H1 (cell line): ENCODE results near the gene COL26A1. TPM values are rescaled to one million over a fixed set of nuclear protein-coding genes. Genes with fewer than 3 reads are reported as not detected.

Experiments used
- CTCF ChIA-PET: fragments of 300-600 bp; sonication (Branson Sonifier 250); formaldehyde crosslinking; loops from one replicate; lab custom pipeline; 2021; ENCODE audit not compliant: partially characterized antibody; lab: Charles Lee
- POLR2A ChIA-PET: fragments of 300-600 bp; sonication (Branson Sonifier 250); formaldehyde crosslinking; loops from one replicate; lab custom pipeline; 2021; ENCODE audit warnings: inconsistent platforms; ENCODE audit not compliant: partially characterized antibody; lab: Charles Lee
- DNase-seq, 2 experiments: peaks; one replicate each; pipeline versions ENCODE4 v3.0.0 to v3.0.0-alpha.2; 2010 to 2022; ENCODE audit warnings: low spot score in 2 of 2, low read depth in 1 of 2, mixed read lengths in 1 of 2
- FAIRE-seq: peaks from 2 replicates; lab custom pipeline; 2011; peaks lifted over from hg19 to GRCh38; lab: Jason Lieb, UNC
- H2AFZ ChIP-seq: 2 replicates; pipeline ENCODE4 v1.8.1; 2012; ENCODE audit warnings: low read length, inconsistent platforms
- H2AK5ac ChIP-seq: 2 replicates; pipeline ENCODE4 v1.6.1; 2013; ENCODE audit warnings: low read depth, low read length
- H2BK120ac ChIP-seq: replicated peaks from 2 replicates; pipeline ENCODE3; 2013; ENCODE audit warnings: low read depth, low read length, inconsistent platforms
- H2BK12ac ChIP-seq: 2 replicates; pipeline ENCODE4 v1.6.1; 2013; ENCODE audit warnings: low read depth, low read length
- H2BK15ac ChIP-seq: 2 replicates; pipeline ENCODE4 v1.6.1; 2013; ENCODE audit warnings: low read length
- H2BK20ac ChIP-seq: 2 replicates; pipeline ENCODE4 v1.6.1; 2013; ENCODE audit warnings: low read length
- H2BK5ac ChIP-seq: 2 replicates; pipeline ENCODE4 v1.6.1; 2013; ENCODE audit warnings: low read depth, low read length
- H3K14ac ChIP-seq: 2 replicates; pipeline ENCODE4 v1.6.1; 2013; ENCODE audit warnings: inconsistent platforms; ENCODE audit not compliant: insufficient read length
- H3K18ac ChIP-seq: 2 replicates; pipeline ENCODE4 v1.6.1; 2013; ENCODE audit warnings: low read length; ENCODE audit errors: extremely low read depth
- H3K23ac ChIP-seq: 2 replicates; pipeline ENCODE4 v1.6.1; 2013; ENCODE audit warnings: inconsistent platforms; ENCODE audit not compliant: insufficient read length
- H3K23me2 ChIP-seq: 2 replicates; pipeline ENCODE4 v1.6.1; 2013; ENCODE audit warnings: low read depth, low read length
- H3K27ac ChIP-seq: 2 replicates; pipeline ENCODE4 v1.6.1; 2011; ENCODE audit warnings: low read depth, low read length, inconsistent platforms
- H3K27me3 ChIP-seq, 4 experiments: replicated peaks in 1 of 4; 1 replicate in 1 of 4; 2 replicates in 3 of 4; pipeline versions ENCODE4 v1.6.1 to v1.8.1; 2011 to 2013; ENCODE audit warnings: low read length in 3 of 4, mild to moderate bottlenecking in 3 of 4, inconsistent platforms in 2 of 4, mixed read lengths in 2 of 4, moderate library complexity in 1 of 4; ENCODE audit not compliant: control insufficient read depth in 3 of 4, insufficient read depth in 3 of 4; ENCODE audit errors: extremely low read depth in 1 of 4
- H3K36me3 ChIP-seq, 4 experiments: 2 replicates each; pipeline versions ENCODE4 v1.6.1 to v1.8.1; 2011 to 2013; ENCODE audit warnings: mild to moderate bottlenecking in 4 of 4, low read length in 3 of 4, moderate library complexity in 2 of 4, control low read depth in 1 of 4, inconsistent platforms in 1 of 4; ENCODE audit not compliant: insufficient read depth in 4 of 4, control insufficient read depth in 2 of 4
- H3K4ac ChIP-seq: replicated peaks from 2 replicates; pipeline ENCODE3; 2013; ENCODE audit warnings: low read length, low read depth, mixed read lengths, inconsistent platforms; ENCODE audit not compliant: insufficient read length
- H3K4me1 ChIP-seq, 4 experiments: replicated peaks in 1 of 4; 1 replicate in 1 of 4; 2 replicates in 3 of 4; pipeline versions ENCODE4 v1.6.1 to v1.8.1; 2011 to 2013; ENCODE audit warnings: low read length in 3 of 4, inconsistent platforms in 2 of 4, mixed read lengths in 1 of 4; ENCODE audit not compliant: insufficient read depth in 4 of 4, control insufficient read depth in 3 of 4
- H3K4me2 ChIP-seq, 2 experiments: 2 replicates each; pipeline versions ENCODE4 v1.6.1 to v1.8.1; 2011 to 2013; ENCODE audit warnings: low read depth in 2 of 2, low read length in 2 of 2, control low read depth in 1 of 2, inconsistent platforms in 1 of 2, mild to moderate bottlenecking in 1 of 2; ENCODE audit not compliant: insufficient read depth in 1 of 2
- H3K4me3 ChIP-seq, 4 experiments: fragments of 200-600, 300-600 bp in 1 of 4; sonication (generic), shearing (Covaris generic), sonication (Bioruptor Twin) in 1 of 4; 2 replicates each; pipeline versions ENCODE4 v1.5.1 to v1.8.1; 2011 to 2016; ENCODE audit warnings: low read length in 4 of 4, low read depth in 3 of 4, control low read depth in 2 of 4, inconsistent platforms in 2 of 4, mild to moderate bottlenecking in 2 of 4, mixed read lengths in 1 of 4, moderate library complexity in 1 of 4; ENCODE audit not compliant: insufficient read depth in 2 of 4; ENCODE audit errors: extremely low read depth in 1 of 4
- H3K56ac ChIP-seq: replicated peaks from 2 replicates; pipeline ENCODE3; 2013; ENCODE audit warnings: low read depth, mild to moderate bottlenecking, mixed read lengths, low read length, inconsistent platforms; ENCODE audit not compliant: insufficient read length
- H3K79me1 ChIP-seq: 2 replicates; pipeline ENCODE4 v1.6.1; 2013; ENCODE audit warnings: low read depth, low read length, control low read depth
- H3K79me2 ChIP-seq, 2 experiments: 2 replicates each; pipeline versions ENCODE4 v1.6.1 to v1.8.1; 2012 to 2013; ENCODE audit warnings: low read length in 2 of 2, mild to moderate bottlenecking in 2 of 2, inconsistent platforms in 1 of 2; ENCODE audit not compliant: insufficient read depth in 2 of 2, control insufficient read depth in 1 of 2
- H3K9ac ChIP-seq, 4 experiments: replicated peaks in 1 of 4; 1 replicate in 1 of 4; 2 replicates in 3 of 4; pipeline versions ENCODE4 v1.6.1 to v1.8.1; 2011 to 2013; ENCODE audit warnings: low read depth in 3 of 4, low read length in 3 of 4, control low read depth in 2 of 4, mild to moderate bottlenecking in 2 of 4, moderate library complexity in 2 of 4, inconsistent platforms in 1 of 4; ENCODE audit errors: extremely low read depth in 1 of 4
- H3K9me3 ChIP-seq, 2 experiments: 2 replicates each; pipeline versions ENCODE4 v1.6.1 to v1.8.1; 2012 to 2013; ENCODE audit warnings: mild to moderate bottlenecking in 2 of 2, moderate library complexity in 2 of 2, control low read depth in 1 of 2, inconsistent platforms in 1 of 2, low read depth in 1 of 2, low read length in 1 of 2, mixed read lengths in 1 of 2; ENCODE audit not compliant: insufficient read depth in 2 of 2
- H4K20me1 ChIP-seq, 2 experiments: replicated peaks in 1 of 2; 2 replicates each; pipeline versions ENCODE3 to v1.8.1; 2011 to 2013; ENCODE audit warnings: inconsistent platforms in 2 of 2, low read length in 2 of 2, mild to moderate bottlenecking in 1 of 2; ENCODE audit not compliant: insufficient read depth in 2 of 2, control insufficient read depth in 1 of 2
- H4K5ac ChIP-seq: 2 replicates; pipeline ENCODE4 v1.6.1; 2013; ENCODE audit warnings: low read length, low read depth, mixed read lengths, inconsistent platforms; ENCODE audit not compliant: insufficient read length
- H4K8ac ChIP-seq: 2 replicates; pipeline ENCODE4 v1.8.0; 2013; ENCODE audit warnings: mild to moderate bottlenecking, moderate library complexity, low read length, inconsistent platforms; ENCODE audit not compliant: insufficient read depth; ENCODE audit errors: extremely low read depth
- H4K91ac ChIP-seq: replicated peaks from 2 replicates; pipeline ENCODE3; 2013; ENCODE audit warnings: low read length, mixed read lengths, inconsistent platforms; ENCODE audit not compliant: insufficient read length
- CEBPB ChIP-seq: IDR thresholded peaks from 2 replicates; pipeline ENCODE4 v1.6.1; 2012; ENCODE audit warnings: low read depth, low read length
- SP2 ChIP-seq: IDR thresholded peaks from 2 replicates; pipeline ENCODE4 v1.6.1; 2012; ENCODE audit warnings: mild to moderate bottlenecking, low read length, inconsistent platforms
- WGBS, 2 experiments: shearing (Covaris generic) in 1 of 2; methylation state at CpG; one replicate each; pipeline versions ENCODE4 v1.1.6 to v1.1.7; 2013 to 2015; ENCODE audit warnings: low lambda C conversion rate in 2 of 2, mixed read lengths in 2 of 2, inconsistent platforms in 1 of 2, low coverage in 1 of 2, missing lambda C conversion rate in 1 of 2; ENCODE audit not compliant: insufficient replicate concordance in 2 of 2, insufficient coverage in 1 of 2, insufficient read length in 1 of 2; ENCODE audit errors: extremely low coverage in 1 of 2, missing lambda C conversion rate in 1 of 2; 5-methylcytosine and 5-hydroxymethylcytosine counted together
- polyA plus RNA-seq, 7 experiments: library from polyadenylated mRNA; depleted of rRNA in 3 of 7; stranded (reverse) in 5 of 7; unstranded in 2 of 7; fragments of >200 nt in 5 of 7; fragments of 200-250 nt in 2 of 7; gene quantifications; 1 replicate in 5 of 7; 2 replicates in 1 of 7; 4 replicates in 1 of 7; pipeline versions ENCODE4 v1.2.1 to v1.2.3, GENCODE V29; 2011 to 2013; ENCODE audit warnings: missing spikeins in 2 of 7, mixed read lengths in 2 of 7
- total RNA-seq: library from RNA; stranded (reverse); fragmentation: NEBNext Ultra II Directional; extraction: Animal tissue kit (Norgen Biotek cat#: 25700); gene quantifications from 2 replicates; pipeline ENCODE4 v1.2.1, GENCODE V29; 2021
- TF ChIP-seq, protein P1 (sequence below): IDR thresholded peaks from 2 replicates; pipeline ENCODE4 v1.6.1; 2012; ENCODE audit warnings: low read length, inconsistent platforms

Gene COL26A1
- total and polyA plus RNA-seq, 2 of the 8 experiments (the other 6 are each of a cell fraction or from before 2014, with no cell fraction given), result 51.1 to 68.8 TPM

DNA sequence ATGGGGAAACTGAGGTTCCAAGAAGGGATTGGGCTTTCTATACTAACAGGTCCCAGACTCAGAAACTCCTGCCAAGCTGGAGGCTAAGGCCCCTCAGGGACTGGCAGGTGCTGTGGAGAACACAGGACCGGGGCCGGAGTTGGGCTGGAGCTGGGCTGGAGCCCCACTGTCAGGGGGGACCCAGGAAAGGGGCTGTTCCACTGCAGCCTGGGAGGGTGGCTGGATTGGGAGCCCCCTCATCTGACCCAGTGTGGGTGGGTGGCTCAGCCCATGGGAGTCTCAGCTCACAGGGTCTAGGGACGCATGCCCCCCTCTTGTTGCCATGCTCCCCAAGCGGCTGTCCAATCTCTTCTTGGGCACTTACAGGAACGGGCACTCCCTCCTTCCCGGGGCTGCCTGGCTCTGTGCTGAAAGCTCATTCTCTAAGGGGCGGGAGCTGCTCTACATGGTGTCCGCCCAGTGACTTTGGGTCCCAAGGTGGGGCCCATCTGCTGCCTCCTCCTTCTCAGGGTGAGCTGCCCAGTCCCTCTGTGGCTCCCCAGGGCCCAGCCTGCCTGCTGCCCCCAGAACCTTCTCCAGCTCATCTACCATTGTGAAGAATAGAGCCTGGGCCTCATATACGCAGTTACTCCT, 139.9 kb downstream of the COL26A1 start:
- Histone ChIP-seq H4K20me1 (peaks cover 2 to 7% of the 10 kb centered on the region in 2 experiments), H3K36me3 (no peaks in the 10 kb centered on the region), H3K14ac (no peak overlapping the region), H2BK20ac (no peak overlapping the region), H3K4ac (no peak overlapping the region), H2BK120ac (no peak overlapping the region), H3K4me1 (peaks cover 2 to 20% (median 7%) of the 10 kb centered on the region in 4 experiments), H2BK12ac (no peak overlapping the region; the same call in 1 of the 2 replicates), H3K9ac (no peak overlapping the region), H4K91ac (no peak overlapping the region), H2AFZ (no peak overlapping the region), H3K27me3 (no peaks in the 10 kb centered on the region), H2AK5ac (no peak overlapping the region), H4K8ac (no peak overlapping the region; the same call in 1 of the 2 replicates), H3K27ac (no peak overlapping the region), H3K9me3 (no peaks in the 10 kb centered on the region), H2BK15ac (peak overlapping the region; percentile 67; the same call in 1 of the 2 replicates), H3K4me3 (no peak overlapping the region), H3K23ac (no peak overlapping the region), H3K23me2 (peaks cover 2% of the 10 kb centered on the region; the same call in 1 of the 2 replicates), H2BK5ac (no peak overlapping the region), H3K79me2 (no peaks in the 10 kb centered on the region), H3K56ac (no peak overlapping the region), H3K18ac (no peak overlapping the region), H3K79me1 (peaks cover 2% of the 10 kb centered on the region), H3K4me2 (no peak overlapping the region)
- 84% methylated on average over 9 of the region's 9 CpGs; no CpG with 5 or more reads in 1 of the 2 experiments for WGBS, 2 experiments
- FAIRE-seq, result no peak
- POLR2A ChIA-PET, result no interaction called here
- no peak for DNase-seq
- CTCF ChIA-PET, result interaction anchor here (0.6 to 3.3 kb wide), 13 partner anchors 9 to 263 kb away, joined by 3 to 13 read pairs (median 5); no protein-coding TSS in a partner anchor
- TF ChIP-seq SP2, result no peak
- no peak for TF ChIP-seq CEBPB
- TF ChIP-seq, protein P1, sequence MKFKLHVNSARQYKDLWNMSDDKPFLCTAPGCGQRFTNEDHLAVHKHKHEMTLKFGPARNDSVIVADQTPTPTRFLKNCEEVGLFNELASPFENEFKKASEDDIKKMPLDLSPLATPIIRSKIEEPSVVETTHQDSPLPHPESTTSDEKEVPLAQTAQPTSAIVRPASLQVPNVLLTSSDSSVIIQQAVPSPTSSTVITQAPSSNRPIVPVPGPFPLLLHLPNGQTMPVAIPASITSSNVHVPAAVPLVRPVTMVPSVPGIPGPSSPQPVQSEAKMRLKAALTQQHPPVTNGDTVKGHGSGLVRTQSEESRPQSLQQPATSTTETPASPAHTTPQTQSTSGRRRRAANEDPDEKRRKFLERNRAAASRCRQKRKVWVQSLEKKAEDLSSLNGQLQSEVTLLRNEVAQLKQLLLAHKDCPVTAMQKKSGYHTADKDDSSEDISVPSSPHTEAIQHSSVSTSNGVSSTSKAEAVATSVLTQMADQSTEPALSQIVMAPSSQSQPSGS, result no peak
- TF ChIP-seq, all 59 proteins: peak for 0
- no peak overlapping the region for H4K5ac ChIP-seq
